ENCODE measurements around the gene SIK2. TPM values are rescaled to one million over a fixed set of nuclear protein-coding genes. Genes with fewer than 3 reads are reported as not detected.
"Not testable (repeated sequence)": the region's sequence is repeated elsewhere in the genome, so short reads cannot be mapped to it uniquely, and the experiment has no call there.

SIK2 gene
- total RNA-seq, 1 donor from 2014 or later = 16.3 TPM

DNA sequence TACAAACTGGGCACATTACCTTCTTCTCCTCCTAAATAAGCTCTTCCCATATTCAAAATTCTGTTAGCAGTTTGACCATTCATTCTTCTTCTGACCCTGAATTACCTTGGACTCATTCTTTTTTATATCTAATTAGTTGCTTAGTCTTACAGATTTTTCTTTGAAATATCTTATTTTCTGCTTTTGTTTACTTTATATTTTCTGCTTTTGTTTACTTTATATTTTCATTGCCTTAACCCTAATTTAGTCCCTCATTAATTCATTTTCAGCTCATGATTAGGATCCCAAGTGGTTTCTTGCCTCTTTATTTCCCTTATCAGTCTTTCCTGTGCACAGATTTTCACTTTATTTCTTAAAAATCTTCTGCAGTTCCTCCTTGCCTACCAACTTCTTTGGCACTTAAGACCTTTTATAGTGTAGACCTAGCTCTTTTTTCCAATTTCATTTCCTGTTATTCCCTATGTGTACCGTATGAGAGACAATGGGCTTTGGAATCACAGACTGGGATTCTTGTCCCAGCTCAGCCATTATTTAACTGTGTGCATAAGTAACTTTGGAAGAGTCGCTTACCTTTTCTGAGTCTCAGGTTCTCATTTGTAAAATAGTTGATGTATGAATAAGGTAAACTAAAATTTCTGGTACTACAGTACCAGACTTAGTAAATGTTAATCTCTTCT is 39.2 kb downstream of the SIK2 start:
- Histone ChIP-seq H3K4me3 (no peak overlapping the region), H3K27ac (replicated peaks) (no peak overlapping the region), H3K4me1 (peaks cover 47% of the 10 kb centered on the region), H3K36me3 (no peaks in the 10 kb centered on the region), H3K27me3 (ENCODE audit: low read depth) (no peaks in the 10 kb centered on the region), H3K9me3 (replicated peaks) (no peaks in the 10 kb centered on the region)
- DNase-seq = no peak
- intact Hi-C loops (cut with micrococcal nuclease) = no loop called here
- TF ChIP-seq, protein P1, sequence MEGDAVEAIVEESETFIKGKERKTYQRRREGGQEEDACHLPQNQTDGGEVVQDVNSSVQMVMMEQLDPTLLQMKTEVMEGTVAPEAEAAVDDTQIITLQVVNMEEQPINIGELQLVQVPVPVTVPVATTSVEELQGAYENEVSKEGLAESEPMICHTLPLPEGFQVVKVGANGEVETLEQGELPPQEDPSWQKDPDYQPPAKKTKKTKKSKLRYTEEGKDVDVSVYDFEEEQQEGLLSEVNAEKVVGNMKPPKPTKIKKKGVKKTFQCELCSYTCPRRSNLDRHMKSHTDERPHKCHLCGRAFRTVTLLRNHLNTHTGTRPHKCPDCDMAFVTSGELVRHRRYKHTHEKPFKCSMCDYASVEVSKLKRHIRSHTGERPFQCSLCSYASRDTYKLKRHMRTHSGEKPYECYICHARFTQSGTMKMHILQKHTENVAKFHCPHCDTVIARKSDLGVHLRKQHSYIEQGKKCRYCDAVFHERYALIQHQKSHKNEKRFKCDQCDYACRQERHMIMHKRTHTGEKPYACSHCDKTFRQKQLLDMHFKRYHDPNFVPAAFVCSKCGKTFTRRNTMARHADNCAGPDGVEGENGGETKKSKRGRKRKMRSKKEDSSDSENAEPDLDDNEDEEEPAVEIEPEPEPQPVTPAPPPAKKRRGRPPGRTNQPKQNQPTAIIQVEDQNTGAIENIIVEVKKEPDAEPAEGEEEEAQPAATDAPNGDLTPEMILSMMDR (IDR thresholded peaks at IDR 0.05; ENCODE audit: borderline replicate concordance) = no peak

- H3K4me1 ChIP-seq = peaks cover 36% of the 10 kb centered on the region
- H3K27ac ChIP-seq (replicated peaks) = no peak overlapping the region
- H3K27me3 ChIP-seq (ENCODE audit: low read depth) = no peaks in the 10 kb centered on the region
- TF ChIP-seq, protein P1 (IDR thresholded peaks at IDR 0.05; ENCODE audit: borderline replicate concordance) = no peak
- H3K9me3 ChIP-seq (replicated peaks) = no peaks in the 10 kb centered on the region
- H3K4me3 ChIP-seq = no peak overlapping the region
- intact Hi-C loops (cut with micrococcal nuclease) = no loop called here
- H3K36me3 ChIP-seq = no peaks in the 10 kb centered on the region
- no peak for DNase-seq
These were observed 40.3 kb downstream of the SIK2 start for GRCh38 chr11:111642542-111642941.

DNA sequence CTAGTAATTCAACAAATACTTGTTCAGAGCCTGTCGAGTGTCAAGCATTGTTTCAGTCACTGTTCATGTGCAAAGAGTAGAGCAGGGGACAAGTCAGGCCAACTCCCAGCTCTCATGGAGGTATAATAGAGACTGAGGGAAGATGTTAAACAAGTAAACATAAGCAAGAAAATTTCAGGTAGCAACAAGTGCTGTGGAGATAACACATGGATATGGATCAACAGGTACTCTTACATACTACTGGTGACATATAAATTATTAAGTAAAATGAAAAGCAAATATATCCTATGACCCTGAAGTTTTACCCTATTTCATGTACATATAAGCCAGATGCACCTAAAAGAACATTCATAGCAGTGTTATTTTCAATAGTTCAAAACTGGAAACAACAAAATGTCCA is 42.7 kb downstream of the SIK2 start:
- H3K27me3 ChIP-seq (ENCODE audit: low read depth) = no peaks in the 10 kb centered on the region
- H3K4me3 ChIP-seq = no peak overlapping the region
- TF ChIP-seq, protein P1 (IDR thresholded peaks at IDR 0.05; ENCODE audit: borderline replicate concordance) = no peak
- intact Hi-C loops (cut with micrococcal nuclease) = no loop called here
- no peak overlapping the region for H3K27ac ChIP-seq (replicated peaks)
- DNase-seq = no peak
- H3K4me1 ChIP-seq = peaks cover 22% of the 10 kb centered on the region
- H3K9me3 ChIP-seq (replicated peaks) = no peaks in the 10 kb centered on the region
- no peaks in the 10 kb centered on the region for H3K36me3 ChIP-seq

- intact Hi-C loops (cut with micrococcal nuclease) = no loop called here
- Histone ChIP-seq H3K27me3 (ENCODE audit: low read depth) (no peaks in the 10 kb centered on the region), H3K9me3 (replicated peaks) (no peaks in the 10 kb centered on the region), H3K4me3 (no peak overlapping the region), H3K36me3 (no peaks in the 10 kb centered on the region), H3K27ac (replicated peaks) (no peak overlapping the region), H3K4me1 (peaks cover 18% of the 10 kb centered on the region)
- DNase-seq = no peak
- TF ChIP-seq, protein P1 (IDR thresholded peaks at IDR 0.05; ENCODE audit: borderline replicate concordance) = no peak
These were observed 43.5 kb downstream of the SIK2 start for GRCh38 chr11:111645657-111646316.

GRCh38 chr11:111651336-111651735 is 49.1 kb downstream of the SIK2 start:
- H3K9me3 ChIP-seq (replicated peaks); intact Hi-C loops (cut with micrococcal nuclease); DNase-seq: not testable (repeated sequence)

DNA sequence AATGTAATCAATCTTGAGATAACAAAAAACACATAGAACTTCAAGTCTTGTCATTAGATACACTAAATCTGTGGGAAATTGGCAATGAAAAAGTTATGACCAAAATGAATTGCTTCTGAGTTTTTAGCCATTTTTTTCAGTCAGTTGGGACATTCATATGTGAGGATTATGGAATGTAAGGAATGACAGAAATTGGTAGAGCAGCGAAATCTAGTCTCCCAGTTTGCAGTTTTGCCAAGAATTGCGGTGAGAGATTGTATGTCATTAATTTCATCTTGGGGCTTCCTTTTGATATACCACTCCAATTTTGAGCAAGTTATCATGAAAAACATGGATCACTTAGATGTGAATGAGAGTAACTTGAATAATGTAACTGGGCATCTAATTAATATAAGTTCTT is 49.9 kb downstream of the SIK2 start:
- TF ChIP-seq, protein P1 (IDR thresholded peaks at IDR 0.05; ENCODE audit: borderline replicate concordance) = no peak
- intact Hi-C loops (cut with micrococcal nuclease) = no loop called here
- no peak for DNase-seq
- no peak overlapping the region for H3K27ac ChIP-seq (replicated peaks)
- peaks cover 11% of the 10 kb centered on the region for H3K36me3 ChIP-seq
- no peaks in the 10 kb centered on the region for H3K27me3 ChIP-seq (ENCODE audit: low read depth)
- H3K4me1 ChIP-seq = peaks cover 7% of the 10 kb centered on the region
- no peak overlapping the region for H3K4me3 ChIP-seq
- H3K9me3 ChIP-seq (replicated peaks) = no peaks in the 10 kb centered on the region

More at GRCh38 chr11:111651336-111651735, 49.1 kb downstream of the SIK2 start:
- not testable (repeated sequence) for H3K4me1 ChIP-seq; H3K27me3 ChIP-seq (ENCODE audit: low read depth); H3K4me3 ChIP-seq; H3K27ac ChIP-seq (replicated peaks)
- H3K36me3 ChIP-seq = peaks cover 11% of the 10 kb centered on the region
